Measurements from ENCODE around the gene NFIC.

The NFIC gene

GRCh38 chr19:3512562-3513228 is 146.3 kb downstream of the NFIC start:
- TF ChIP-seq CTCF (IDR thresholded peaks at IDR 0.05) = no peak

- TF ChIP-seq CTCF (IDR thresholded peaks at IDR 0.05) = no peak
Measured at GRCh38 chr19:3513229-3514140, 147.1 kb downstream of the NFIC start.

- no peak for TF ChIP-seq CTCF (IDR thresholded peaks at IDR 0.05)
Measured at GRCh38 chr19:3514930-3515329, 148.5 kb downstream of the NFIC start.

GRCh38 chr19:3515891-3516422 is 149.6 kb downstream of the NFIC start:
- no peak for TF ChIP-seq CTCF (IDR thresholded peaks at IDR 0.05)

GRCh38 chr19:3516675-3517207 is 150.4 kb downstream of the NFIC start:
- no peak for TF ChIP-seq CTCF (IDR thresholded peaks at IDR 0.05)

- TF ChIP-seq CTCF (IDR thresholded peaks at IDR 0.05) = no peak
Measured at GRCh38 chr19:3517638-3518037, 151.3 kb downstream of the NFIC start.

GRCh38 chr19:3518255-3518654 is 151.9 kb downstream of the NFIC start:
- TF ChIP-seq CTCF (IDR thresholded peaks at IDR 0.05) = no peak
